Mesendoderm (in vitro differentiated cells): ENCODE results near the gene CDC37L1. TPM values are rescaled to one million over a fixed set of nuclear protein-coding genes. Genes with fewer than 3 reads are reported as not detected.

Experiments used
- DNase-seq: peaks from one replicate; pipeline ENCODE4 v3.0.0; 2013
- H2AK5ac ChIP-seq: 2 replicates; pipeline ENCODE4 v1.6.1; 2013; ENCODE audit warnings: low read length, inconsistent platforms
- H2BK120ac ChIP-seq: 2 replicates; pipeline ENCODE4 v1.6.1; 2013; ENCODE audit warnings: low read depth, mild to moderate bottlenecking, low read length, moderate library complexity, mixed read lengths
- H2BK15ac ChIP-seq: replicated peaks from 2 replicates; pipeline ENCODE4 v1.6.1; 2013; ENCODE audit warnings: low read depth, mild to moderate bottlenecking, moderate library complexity
- H2BK5ac ChIP-seq: 2 replicates; pipeline ENCODE4 v1.6.1; 2013; ENCODE audit warnings: low read length, inconsistent platforms
- H3K18ac ChIP-seq: 2 replicates; pipeline ENCODE4 v1.6.1; 2013; ENCODE audit warnings: mild to moderate bottlenecking, low read length, mixed read lengths
- H3K23ac ChIP-seq: one replicate; pipeline ENCODE4 v1.6.1; 2013; ENCODE audit warnings: low read length
- H3K27ac ChIP-seq: 2 replicates; pipeline ENCODE4 v1.5.1; 2013; ENCODE audit warnings: low read depth, mild to moderate bottlenecking, inconsistent platforms, low read length, moderate library complexity
- H3K27me3 ChIP-seq: 2 replicates; pipeline ENCODE4 v1.6.1; 2013; ENCODE audit warnings: low read length, control low read depth, mild to moderate bottlenecking, inconsistent platforms; ENCODE audit not compliant: insufficient read depth, poor library complexity
- H3K36me3 ChIP-seq: 2 replicates; pipeline ENCODE4 v1.6.1; 2013; ENCODE audit warnings: low read length, inconsistent platforms; ENCODE audit not compliant: control insufficient read depth, insufficient read depth
- H3K4ac ChIP-seq: one replicate; pipeline ENCODE4 v1.6.1; 2013; ENCODE audit warnings: low read depth, mild to moderate bottlenecking, low read length, moderate library complexity
- H3K4me1 ChIP-seq: 2 replicates; pipeline ENCODE4 v1.6.1; 2013; ENCODE audit warnings: low read depth, low read length, inconsistent platforms; ENCODE audit not compliant: control insufficient read depth
- H3K4me2 ChIP-seq: 2 replicates; pipeline ENCODE4 v1.6.1; 2013; ENCODE audit warnings: low read length
- H3K4me3 ChIP-seq: 2 replicates; pipeline ENCODE4 v1.5.1; 2013; ENCODE audit warnings: mild to moderate bottlenecking, low read length
- H3K56ac ChIP-seq: one replicate; pipeline ENCODE4 v1.6.1; 2013; ENCODE audit warnings: low read length
- H3K79me1 ChIP-seq: 2 replicates; pipeline ENCODE4 v1.6.1; 2013; ENCODE audit warnings: low read length, inconsistent platforms
- H3K79me2 ChIP-seq: 2 replicates; pipeline ENCODE4 v1.6.1; 2013; ENCODE audit warnings: mild to moderate bottlenecking, low read length; ENCODE audit not compliant: control insufficient read depth, insufficient read depth
- H3K9ac ChIP-seq: 2 replicates; pipeline ENCODE4 v1.6.1; 2013; ENCODE audit warnings: low read length, inconsistent platforms
- H4K5ac ChIP-seq: one replicate; pipeline ENCODE4 v1.6.1; 2013; ENCODE audit warnings: low read length
- H4K8ac ChIP-seq: one replicate; pipeline ENCODE4 v1.6.1; 2013; ENCODE audit warnings: low read depth, mild to moderate bottlenecking, control low read depth, low read length, moderate library complexity
- WGBS: extraction: QIAGEN DNeasy Blood & Tissue Kit; methylation state at CpG from one replicate; pipeline ENCODE4 v1.1.7; 2013; ENCODE audit warnings: low lambda C conversion rate, missing lambda C conversion rate; ENCODE audit not compliant: insufficient coverage; ENCODE audit errors: extremely low coverage; 5-methylcytosine and 5-hydroxymethylcytosine counted together
- polyA plus RNA-seq, 2 experiments: library from polyadenylated mRNA; stranded (reverse); fragments of 200-250 nt; gene quantifications; one replicate each; pipeline ENCODE4 v1.2.3, GENCODE V29; 2013

Gene CDC37L1
- 13.9 TPM for polyA plus RNA-seq (2013, experiment 1 of 2)
- 14.4 TPM for polyA plus RNA-seq (2013, experiment 2 of 2)

- peak within 1 kb of the TSS; percentile 91 for H3K27ac ChIP-seq
- peak within 1 kb of the TSS; percentile 92 for H3K9ac ChIP-seq
- H3K4me1 ChIP-seq: no peaks in the 10 kb centered on the region
- H3K4ac ChIP-seq: peak within 1 kb of the TSS; percentile 70
- peaks cover 10% of the 10 kb centered on the region for H3K79me1 ChIP-seq
- WGBS: no CpG with 5 or more reads among the region's 66 CpGs
- peak within 1 kb of the TSS; percentile 42 for H2BK15ac ChIP-seq
- H3K27me3 ChIP-seq: no peaks in the 10 kb centered on the region
- peak within 1 kb of the TSS; percentile 76 for H3K18ac ChIP-seq
- H3K23ac ChIP-seq: peak within 1 kb of the TSS; percentile 95
- H2BK120ac ChIP-seq: peak within 1 kb of the TSS; percentile 65
- H3K56ac ChIP-seq: peak within 1 kb of the TSS; percentile 94
- H3K4me3 ChIP-seq: peak within 1 kb of the TSS; percentile 89
- no peaks in the 10 kb centered on the region for H3K36me3 ChIP-seq
- DNase-seq: peak; percentile 98
- no peak within 1 kb of the TSS for H4K8ac ChIP-seq
- H3K79me2 ChIP-seq: peaks cover 22% of the 10 kb centered on the region
- no peak within 1 kb of the TSS for H2AK5ac ChIP-seq
- no peak within 1 kb of the TSS for H4K5ac ChIP-seq
- H3K4me2 ChIP-seq: peak within 1 kb of the TSS; percentile 94
- peak within 1 kb of the TSS; percentile 58 for H2BK5ac ChIP-seq
Measured at GRCh38 chr9:4679268-4680172, at the start of gene CDC37L1. Gene CDC37L1, plus strand, starts transcription at chr9:4679569. Its CDS starts 199 bp downstream, at chr9:4679768.

GRCh38 chr9:4630836-4631235 lies 48.5 kb upstream of the CDC37L1 start:
- Histone ChIP-seq H2BK120ac (no peak overlapping the region), H3K79me2 (no peaks in the 10 kb centered on the region), H3K36me3 (no peaks in the 10 kb centered on the region), H4K8ac (no peak overlapping the region), H2AK5ac (no peak overlapping the region), H3K27ac (no peak overlapping the region), H3K4ac (no peak overlapping the region), H4K5ac (no peak overlapping the region), H2BK5ac (no peak overlapping the region), H3K4me1 (no peaks in the 10 kb centered on the region), H3K23ac (no peak overlapping the region), H2BK15ac (no peak overlapping the region), H3K27me3 (no peaks in the 10 kb centered on the region), H3K18ac (no peak overlapping the region), H3K4me2 (no peak overlapping the region), H3K9ac (no peak overlapping the region), H3K79me1 (no peaks in the 10 kb centered on the region), H3K4me3 (no peak overlapping the region), H3K56ac (no peak overlapping the region)
- DNase-seq: peak; percentile 47
- no CpG with 5 or more reads among the region's 2 CpGs for WGBS

DNA sequence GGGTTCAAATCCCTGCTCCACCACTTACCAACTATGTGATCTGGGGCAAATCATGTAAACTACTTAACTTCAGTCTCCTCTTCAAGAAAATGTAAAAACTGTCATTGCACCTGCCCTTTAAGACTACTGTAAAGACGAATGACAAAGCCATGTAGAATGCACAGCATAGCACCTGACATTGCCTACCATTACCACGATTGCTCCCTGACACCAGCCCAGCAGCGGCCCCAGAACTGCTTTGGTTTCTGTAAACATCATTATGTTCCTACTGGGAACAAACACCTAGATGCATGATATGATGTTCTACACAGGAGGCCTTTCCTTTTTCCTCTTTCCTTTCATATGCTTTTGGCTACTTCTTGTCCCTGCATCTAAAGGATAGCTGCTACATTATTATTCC lies 40.4 kb upstream of the CDC37L1 start:
- Histone ChIP-seq H3K18ac (no peak overlapping the region), H3K4ac (no peak overlapping the region), H2BK15ac (no peak overlapping the region), H3K4me2 (no peak overlapping the region), H3K27me3 (no peaks in the 10 kb centered on the region), H2BK5ac (no peak overlapping the region), H3K27ac (no peak overlapping the region), H2AK5ac (no peak overlapping the region), H3K36me3 (no peaks in the 10 kb centered on the region), H3K79me2 (no peaks in the 10 kb centered on the region), H3K23ac (no peak overlapping the region), H3K56ac (no peak overlapping the region), H3K9ac (no peak overlapping the region), H4K5ac (no peak overlapping the region), H3K4me3 (no peak overlapping the region), H3K79me1 (no peaks in the 10 kb centered on the region), H4K8ac (no peak overlapping the region), H3K4me1 (no peaks in the 10 kb centered on the region), H2BK120ac (no peak overlapping the region)
- WGBS: no CpG with 5 or more reads among the region's 3 CpGs
- DNase-seq: no peak

- Histone ChIP-seq H3K4me3 (no peak overlapping the region), H2AK5ac (no peak overlapping the region), H4K8ac (no peak overlapping the region), H3K4me1 (no peaks in the 10 kb centered on the region), H2BK5ac (no peak overlapping the region), H4K5ac (no peak overlapping the region), H2BK120ac (no peak overlapping the region), H3K27ac (no peak overlapping the region), H2BK15ac (no peak overlapping the region), H3K23ac (no peak overlapping the region), H3K18ac (no peak overlapping the region), H3K79me1 (no peaks in the 10 kb centered on the region), H3K9ac (no peak overlapping the region), H3K79me2 (no peaks in the 10 kb centered on the region), H3K4me2 (no peak overlapping the region), H3K4ac (no peak overlapping the region), H3K27me3 (no peaks in the 10 kb centered on the region), H3K36me3 (no peaks in the 10 kb centered on the region), H3K56ac (no peak overlapping the region)
- no peak for DNase-seq
- WGBS: no CpG with 5 or more reads among the region's 2 CpGs
Measured at GRCh38 chr9:4639420-4639819, 39.9 kb upstream of the CDC37L1 start.

DNA sequence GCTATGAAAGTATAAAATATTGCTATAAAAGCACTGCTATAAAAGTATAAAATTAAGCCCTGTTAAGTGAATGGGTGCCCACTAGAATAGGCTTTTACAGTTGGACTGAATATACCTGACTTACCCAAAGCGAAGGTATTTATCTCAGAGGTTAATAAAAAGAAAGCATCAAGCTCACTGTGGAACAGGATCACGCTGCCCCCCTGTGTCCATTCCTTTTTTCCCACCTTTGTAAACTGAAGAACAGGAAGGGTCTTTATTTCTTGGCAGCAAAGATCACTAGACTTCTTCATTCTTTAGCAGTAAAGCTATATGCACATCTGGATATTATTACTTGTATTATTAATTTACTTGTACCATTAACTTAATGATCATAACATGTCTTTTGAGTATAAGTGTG lies 39.3 kb upstream of the CDC37L1 start:
- no peak overlapping the region for H3K4me3 ChIP-seq
- H2BK15ac ChIP-seq: no peak overlapping the region
- H3K23ac ChIP-seq: no peak overlapping the region
- H3K56ac ChIP-seq: no peak overlapping the region
- DNase-seq: no peak
- no peak overlapping the region for H3K27ac ChIP-seq
- H4K5ac ChIP-seq: no peak overlapping the region
- H2AK5ac ChIP-seq: no peak overlapping the region
- no CpG with 5 or more reads among the region's 2 CpGs for WGBS
- H2BK120ac ChIP-seq: no peak overlapping the region
- H3K79me2 ChIP-seq: no peaks in the 10 kb centered on the region
- no peaks in the 10 kb centered on the region for H3K79me1 ChIP-seq
- no peak overlapping the region for H3K9ac ChIP-seq
- H2BK5ac ChIP-seq: no peak overlapping the region
- no peaks in the 10 kb centered on the region for H3K4me1 ChIP-seq
- no peak overlapping the region for H4K8ac ChIP-seq
- H3K4ac ChIP-seq: no peak overlapping the region
- H3K18ac ChIP-seq: no peak overlapping the region
- H3K27me3 ChIP-seq: no peaks in the 10 kb centered on the region
- no peak overlapping the region for H3K4me2 ChIP-seq
- H3K36me3 ChIP-seq: no peaks in the 10 kb centered on the region
